Ishikawa (cell line): Measurements from ENCODE around the gene TKTL1.

Source experiments
- CEBPB ChIP-seq: IDR thresholded peaks from 2 replicates; pipeline ENCODE4 v1.6.1; 2012
- CREB1 ChIP-seq: IDR thresholded peaks from 2 replicates; pipeline ENCODE4 v1.6.1; 2012; ENCODE audit warnings: low read depth
- EGR1 ChIP-seq: IDR thresholded peaks from 2 replicates; pipeline ENCODE4 v1.6.1; 2012
- EP300 ChIP-seq: IDR thresholded peaks from 2 replicates; pipeline ENCODE4 v1.6.1; 2012; ENCODE audit warnings: borderline replicate concordance
- FOXM1 ChIP-seq: IDR thresholded peaks from 2 replicates; pipeline ENCODE4 v1.6.1; 2012; ENCODE audit warnings: low read depth, borderline replicate concordance
- RAD21 ChIP-seq: IDR thresholded peaks from 2 replicates; pipeline ENCODE4 v1.6.1; 2012; ENCODE audit warnings: low read depth
- TAF1 ChIP-seq: IDR thresholded peaks from 2 replicates; pipeline ENCODE4 v1.6.1; 2012; ENCODE audit warnings: low read depth, mild to moderate bottlenecking
- TCF12 ChIP-seq: IDR thresholded peaks from 2 replicates; pipeline ENCODE4 v1.6.1; 2012; ENCODE audit warnings: low read depth
- TEAD4 ChIP-seq: IDR thresholded peaks from 2 replicates; pipeline ENCODE4 v1.6.1; 2012
- YY1 ChIP-seq: IDR thresholded peaks from 2 replicates; pipeline ENCODE4 v1.6.1; 2012; ENCODE audit warnings: low read depth
- TF ChIP-seq, protein P1 (sequence below): IDR thresholded peaks from 2 replicates; pipeline ENCODE4 v1.6.1; 2012
- TF ChIP-seq, protein P2 (sequence below): IDR thresholded peaks from 2 replicates; pipeline ENCODE4 v1.6.1; 2012
- TF ChIP-seq, protein P3 (sequence below): IDR thresholded peaks from 2 replicates; pipeline ENCODE4 v1.6.1; 2012; ENCODE audit warnings: low read depth, mild to moderate bottlenecking

DNA sequence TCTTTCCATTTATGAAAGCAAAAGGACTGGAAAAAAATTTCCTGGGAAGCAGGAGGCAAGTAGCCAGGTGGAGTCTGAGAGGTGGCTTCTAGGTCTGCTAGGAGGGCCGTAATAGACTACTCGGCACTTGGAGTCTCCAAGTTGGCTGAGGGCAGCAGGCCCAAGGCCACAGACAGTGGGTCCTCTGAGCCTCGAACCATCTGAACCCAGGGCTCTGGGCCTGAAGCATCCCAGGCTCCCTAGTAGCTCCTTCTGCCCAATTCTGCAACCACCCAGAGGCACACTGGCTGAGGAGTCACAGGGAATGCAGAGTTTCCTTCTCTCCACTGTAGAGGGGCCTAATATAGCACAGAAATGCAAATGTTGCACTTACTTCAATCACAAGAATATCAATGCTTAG is 19.8 kb downstream of the TKTL1 start:
- no peak for TF ChIP-seq RAD21
- TF ChIP-seq EP300: no peak
- TF ChIP-seq, protein P1, sequence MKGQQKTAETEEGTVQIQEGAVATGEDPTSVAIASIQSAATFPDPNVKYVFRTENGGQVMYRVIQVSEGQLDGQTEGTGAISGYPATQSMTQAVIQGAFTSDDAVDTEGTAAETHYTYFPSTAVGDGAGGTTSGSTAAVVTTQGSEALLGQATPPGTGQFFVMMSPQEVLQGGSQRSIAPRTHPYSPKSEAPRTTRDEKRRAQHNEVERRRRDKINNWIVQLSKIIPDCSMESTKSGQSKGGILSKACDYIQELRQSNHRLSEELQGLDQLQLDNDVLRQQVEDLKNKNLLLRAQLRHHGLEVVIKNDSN: no peak
- TF ChIP-seq EGR1: no peak
- no peak for TF ChIP-seq CREB1
- no peak for TF ChIP-seq YY1
- TF ChIP-seq, protein P2, sequence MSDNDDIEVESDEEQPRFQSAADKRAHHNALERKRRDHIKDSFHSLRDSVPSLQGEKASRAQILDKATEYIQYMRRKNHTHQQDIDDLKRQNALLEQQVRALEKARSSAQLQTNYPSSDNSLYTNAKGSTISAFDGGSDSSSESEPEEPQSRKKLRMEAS: no peak
- no peak for TF ChIP-seq TAF1
- TF ChIP-seq CEBPB: no peak
- TF ChIP-seq TCF12: no peak
- TF ChIP-seq, protein P3, sequence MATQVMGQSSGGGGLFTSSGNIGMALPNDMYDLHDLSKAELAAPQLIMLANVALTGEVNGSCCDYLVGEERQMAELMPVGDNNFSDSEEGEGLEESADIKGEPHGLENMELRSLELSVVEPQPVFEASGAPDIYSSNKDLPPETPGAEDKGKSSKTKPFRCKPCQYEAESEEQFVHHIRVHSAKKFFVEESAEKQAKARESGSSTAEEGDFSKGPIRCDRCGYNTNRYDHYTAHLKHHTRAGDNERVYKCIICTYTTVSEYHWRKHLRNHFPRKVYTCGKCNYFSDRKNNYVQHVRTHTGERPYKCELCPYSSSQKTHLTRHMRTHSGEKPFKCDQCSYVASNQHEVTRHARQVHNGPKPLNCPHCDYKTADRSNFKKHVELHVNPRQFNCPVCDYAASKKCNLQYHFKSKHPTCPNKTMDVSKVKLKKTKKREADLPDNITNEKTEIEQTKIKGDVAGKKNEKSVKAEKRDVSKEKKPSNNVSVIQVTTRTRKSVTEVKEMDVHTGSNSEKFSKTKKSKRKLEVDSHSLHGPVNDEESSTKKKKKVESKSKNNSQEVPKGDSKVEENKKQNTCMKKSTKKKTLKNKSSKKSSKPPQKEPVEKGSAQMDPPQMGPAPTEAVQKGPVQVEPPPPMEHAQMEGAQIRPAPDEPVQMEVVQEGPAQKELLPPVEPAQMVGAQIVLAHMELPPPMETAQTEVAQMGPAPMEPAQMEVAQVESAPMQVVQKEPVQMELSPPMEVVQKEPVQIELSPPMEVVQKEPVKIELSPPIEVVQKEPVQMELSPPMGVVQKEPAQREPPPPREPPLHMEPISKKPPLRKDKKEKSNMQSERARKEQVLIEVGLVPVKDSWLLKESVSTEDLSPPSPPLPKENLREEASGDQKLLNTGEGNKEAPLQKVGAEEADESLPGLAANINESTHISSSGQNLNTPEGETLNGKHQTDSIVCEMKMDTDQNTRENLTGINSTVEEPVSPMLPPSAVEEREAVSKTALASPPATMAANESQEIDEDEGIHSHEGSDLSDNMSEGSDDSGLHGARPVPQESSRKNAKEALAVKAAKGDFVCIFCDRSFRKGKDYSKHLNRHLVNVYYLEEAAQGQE: no peak
- TF ChIP-seq TEAD4: no peak
- TF ChIP-seq FOXM1: no peak
